Stomach smooth muscle (tissue), 2 donors: ENCODE data around the gene ZFPL1.
A peak's percentile ranks its signal among the peaks of the same experiment; 100 is the strongest.

Experiments used
- H3K27ac ChIP-seq: one replicate; pipeline ENCODE4 v1.7.0; 2013; ENCODE audit warnings: mild to moderate bottlenecking, low read length, inconsistent platforms
- H3K27me3 ChIP-seq, 2 donors: one replicate each; pipeline ENCODE4 v1.7.0; 2013; ENCODE audit warnings: low read length in 2 of 2; ENCODE audit not compliant: insufficient read depth in 2 of 2, control insufficient read depth in 1 of 2
- H3K36me3 ChIP-seq, 2 donors: one replicate each; pipeline ENCODE4 v1.7.0; 2013; ENCODE audit warnings: low read length in 2 of 2; ENCODE audit not compliant: control insufficient read depth in 2 of 2, insufficient read depth in 2 of 2
- H3K4me1 ChIP-seq: one replicate; pipeline ENCODE4 v1.7.0; 2013; ENCODE audit warnings: low read length; ENCODE audit not compliant: control insufficient read depth, insufficient read depth
- H3K4me3 ChIP-seq, 2 donors: one replicate each; pipeline ENCODE4 v1.7.0; 2013; ENCODE audit warnings: low read length in 2 of 2
- H3K9ac ChIP-seq, 2 donors: one replicate each; pipeline ENCODE4 v1.7.0; 2013; ENCODE audit warnings: low read length in 2 of 2, mild to moderate bottlenecking in 1 of 2
- H3K9me3 ChIP-seq, 2 donors: one replicate each; pipeline ENCODE4 v1.7.0; 2013; ENCODE audit warnings: low read length in 2 of 2; ENCODE audit not compliant: control insufficient read depth in 2 of 2
- donor health status: healthy.
- donor health status: Pancreatic carcinoma.

ZFPL1 gene

GRCh38 chr11:65108469-65109123, 24.6 kb downstream of the ZFPL1 start:
- no peak overlapping the region for H3K4me3 ChIP-seq
- H3K4me1 ChIP-seq: peaks cover 33% of the 10 kb centered on the region
- H3K9ac ChIP-seq: no peak overlapping the region
- peaks cover 7 to 17% of the 10 kb centered on the region in 2 donors for H3K36me3 ChIP-seq
- H3K27ac ChIP-seq: no peak overlapping the region
- no peaks in the 10 kb centered on the region for H3K9me3 ChIP-seq
- H3K27me3 ChIP-seq: no peaks in the 10 kb centered on the region

GRCh38 chr11:65109231-65110198, 25.5 kb downstream of the ZFPL1 start:
- Histone ChIP-seq H3K4me1 (peaks cover 34% of the 10 kb centered on the region), H3K4me3 (no peak overlapping the region), H3K9me3 (no peaks in the 10 kb centered on the region), H3K9ac (no peak overlapping the region), H3K36me3 (peaks cover 7 to 18% of the 10 kb centered on the region in 2 donors), H3K27me3 (no peaks in the 10 kb centered on the region), H3K27ac (no peak overlapping the region)

GRCh38 chr11:65110354-65110861, 26.4 kb downstream of the ZFPL1 start:
- Histone ChIP-seq H3K27me3 (no peaks in the 10 kb centered on the region), H3K4me1 (peaks cover 34% of the 10 kb centered on the region), H3K27ac (peak overlapping the region; percentile 49), H3K9ac (peak overlapping the region; percentile 33 to 36), H3K4me3 (peak overlapping the region in 1 of 2 donors; percentile 22), H3K36me3 (peaks cover 7 to 20% of the 10 kb centered on the region in 2 donors), H3K9me3 (no peaks in the 10 kb centered on the region)

DNA sequence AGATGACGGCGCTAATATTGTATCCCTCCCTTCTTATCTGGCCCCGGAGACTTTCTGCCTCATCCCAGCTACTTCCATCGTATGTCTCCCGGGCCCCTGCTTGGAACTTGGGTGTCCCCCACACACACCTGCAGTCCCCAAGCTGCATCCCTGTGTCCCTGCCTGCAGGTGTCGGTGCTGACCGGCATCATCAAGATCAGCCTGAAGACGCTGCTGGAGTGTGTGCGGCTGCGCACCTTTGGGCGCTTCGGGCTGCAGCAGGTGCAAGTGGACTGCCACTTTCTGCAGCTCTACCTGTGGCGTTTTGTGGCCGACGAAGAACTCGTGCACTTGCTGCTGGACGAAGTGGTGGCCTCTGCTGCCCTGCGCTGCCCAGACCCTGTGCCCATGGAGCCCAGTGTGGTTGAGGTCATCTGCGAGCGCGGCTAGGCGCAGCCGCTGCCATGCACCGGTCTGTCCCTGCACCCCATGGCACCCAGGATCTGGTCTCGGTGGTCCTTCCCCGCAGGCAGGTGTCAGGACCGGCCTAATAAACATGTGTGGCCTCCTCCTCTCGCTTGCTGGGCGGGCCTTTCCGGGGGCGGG, 27.2 kb downstream of the ZFPL1 start:
- Histone ChIP-seq H3K27ac (peak overlapping the region; percentile 49), H3K4me3 (peak overlapping the region; percentile 31 to 52), H3K36me3 (peaks cover 7 to 21% of the 10 kb centered on the region in 2 donors), H3K9ac (no peak overlapping the region), H3K27me3 (no peaks in the 10 kb centered on the region), H3K4me1 (peaks cover 43% of the 10 kb centered on the region), H3K9me3 (no peaks in the 10 kb centered on the region)

- Histone ChIP-seq H3K4me1 (peaks cover 50% of the 10 kb centered on the region), H3K9ac (peak within 1 kb of the TSS; percentile 68 to 70), H3K27ac (peak within 1 kb of the TSS; percentile 53), H3K27me3 (no peaks in the 10 kb centered on the region), H3K9me3 (no peaks in the 10 kb centered on the region), H3K4me3 (peak within 1 kb of the TSS; percentile 62 to 74), H3K36me3 (peaks cover 7 to 21% of the 10 kb centered on the region in 2 donors)
Observed at GRCh38 chr11:65111744-65112545, 27.9 kb downstream of the ZFPL1 start, which contains the start of gene TM7SF2. TSS of gene TM7SF2 (plus strand) at chr11:65111872. CDS start at chr11:65112016, 144 bp downstream.

- Histone ChIP-seq H3K9ac (peak overlapping the region; percentile 68 to 70), H3K4me3 (peak overlapping the region; percentile 62 to 74), H3K27me3 (no peaks in the 10 kb centered on the region), H3K27ac (peak overlapping the region; percentile 53), H3K4me1 (peaks cover 53% of the 10 kb centered on the region), H3K36me3 (peaks cover 7 to 20% of the 10 kb centered on the region in 2 donors), H3K9me3 (no peaks in the 10 kb centered on the region)
Observed at GRCh38 chr11:65112546-65113360, 28.7 kb downstream of the ZFPL1 start.

DNA sequence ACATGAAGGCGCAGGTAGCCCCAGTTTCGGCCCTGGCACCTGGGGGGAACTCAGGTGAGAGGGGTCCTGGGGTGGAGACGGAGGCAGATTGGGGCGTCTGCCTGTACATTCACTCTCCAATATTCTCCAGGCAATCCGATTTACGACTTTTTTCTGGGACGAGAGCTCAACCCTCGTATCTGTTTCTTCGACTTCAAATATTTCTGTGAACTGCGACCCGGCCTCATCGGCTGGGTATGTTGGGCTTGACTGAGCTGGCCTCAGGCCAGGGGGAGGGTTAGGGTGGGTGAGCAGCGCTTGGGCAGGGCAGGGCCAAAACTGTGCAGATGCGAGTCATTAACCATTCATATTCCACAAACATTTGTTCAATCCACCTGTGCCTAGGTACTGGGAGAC, 29.3 kb downstream of the ZFPL1 start:
- no peak overlapping the region for H3K27ac ChIP-seq
- H3K27me3 ChIP-seq: no peaks in the 10 kb centered on the region
- H3K4me1 ChIP-seq: peaks cover 53% of the 10 kb centered on the region
- H3K9ac ChIP-seq: peak overlapping the region in 1 of 2 donors; percentile 68
- peaks cover 7 to 14% of the 10 kb centered on the region in 2 donors for H3K36me3 ChIP-seq
- H3K9me3 ChIP-seq: no peaks in the 10 kb centered on the region
- H3K4me3 ChIP-seq: peak overlapping the region in 1 of 2 donors; percentile 74

DNA sequence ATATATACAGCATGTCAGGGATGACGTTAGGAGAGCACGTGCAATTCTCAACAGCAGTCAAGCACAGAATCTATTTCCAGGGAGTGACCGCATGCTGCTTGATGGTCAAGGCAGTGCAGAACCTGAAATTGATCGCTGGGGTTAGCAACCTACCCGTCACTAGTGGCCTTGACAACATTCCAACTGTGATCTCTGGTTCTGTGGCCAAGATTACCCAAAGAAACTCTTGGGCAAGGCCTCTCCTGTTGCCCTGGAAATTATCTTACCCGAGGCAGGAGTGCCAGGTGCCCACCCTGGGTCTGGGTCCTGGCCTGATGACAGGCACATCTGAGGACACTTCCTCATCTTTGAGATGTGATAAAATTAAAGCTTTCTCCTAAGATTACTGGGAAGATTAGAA, 29.8 kb downstream of the ZFPL1 start:
- H3K27me3 ChIP-seq: no peaks in the 10 kb centered on the region
- H3K36me3 ChIP-seq: peaks cover 5 to 13% of the 10 kb centered on the region in 2 donors
- no peak overlapping the region for H3K4me3 ChIP-seq
- no peaks in the 10 kb centered on the region for H3K9me3 ChIP-seq
- no peak overlapping the region for H3K9ac ChIP-seq
- H3K27ac ChIP-seq: no peak overlapping the region
- H3K4me1 ChIP-seq: peaks cover 53% of the 10 kb centered on the region

- H3K36me3 ChIP-seq: peaks cover 2 to 15% of the 10 kb centered on the region in 2 donors
- no peak overlapping the region for H3K27ac ChIP-seq
- no peak overlapping the region for H3K9ac ChIP-seq
- no peak overlapping the region for H3K4me3 ChIP-seq
- peaks cover 53% of the 10 kb centered on the region for H3K4me1 ChIP-seq
- H3K9me3 ChIP-seq: no peaks in the 10 kb centered on the region
- H3K27me3 ChIP-seq: no peaks in the 10 kb centered on the region
Observed at GRCh38 chr11:65114538-65115171, 30.6 kb downstream of the ZFPL1 start.
